Tibial nerve (tissue), 4 donors: ENCODE measurements around the gene LIN9. TPM values are rescaled to one million over a fixed set of nuclear protein-coding genes. Genes with fewer than 3 reads are reported as not detected.
A peak's percentile ranks its signal among the peaks of the same experiment; 100 is the strongest.

Source experiments
- DNase-seq, 2 donors: peaks; one replicate each; pipeline ENCODE4 v3.0.0-alpha.2; 2019; ENCODE audit warnings: low spot score in 2 of 2
- H3K27ac ChIP-seq, 4 donors: fragments of 200-600 bp; sonication (generic) in 3 of 4; one replicate each; pipeline ENCODE4 v1.5.1; 2017 to 2019; ENCODE audit warnings: mild to moderate bottlenecking in 1 of 4
- H3K27me3 ChIP-seq, 2 donors: fragments of 200-600 bp; sonication (generic) in 1 of 2; one replicate each; pipeline versions ENCODE4 v1.5.1 to v1.6.0; 2017 to 2019
- H3K36me3 ChIP-seq, 3 donors: fragments of 200-600 bp; sonication (generic); one replicate each; pipeline ENCODE4 v1.5.1; 2018 to 2019
- H3K4me1 ChIP-seq, 4 donors: fragments of 200-600 bp; sonication (generic) in 3 of 4; one replicate each; pipeline ENCODE4 v1.5.1; 2017 to 2019
- H3K4me3 ChIP-seq, 4 donors: fragments of 200-600 bp; sonication (generic) in 3 of 4; one replicate each; pipeline ENCODE4 v1.5.1; 2017 to 2019; ENCODE audit warnings: mild to moderate bottlenecking in 1 of 4, moderate library complexity in 1 of 4
- H3K9me3 ChIP-seq, 4 donors: fragments of 200-600 bp; sonication (generic) in 3 of 4; one replicate each; pipeline ENCODE4 v1.5.1; 2017 to 2019
- CTCF ChIP-seq, 5 experiments: fragments of 200-600 bp in 3 of 5; fragments of 450-650 bp in 2 of 5; sonication (generic) in 3 of 5; IDR thresholded peaks; one replicate each; pipeline ENCODE4 v1.5.1; 2016 to 2019; ENCODE audit warnings: antibody characterized with exemption in 5 of 5, mild to moderate bottlenecking in 3 of 5, moderate library complexity in 2 of 5
- EP300 ChIP-seq, 2 donors: sonication (generic); formaldehyde crosslinking; IDR thresholded peaks; one replicate each; pipeline ENCODE4 v1.6.1; 2017; ENCODE audit warnings: antibody characterized with exemption in 2 of 2, mild to moderate bottlenecking in 1 of 2
- POLR2A ChIP-seq, 2 donors: fragments of 450-650 bp; IDR thresholded peaks; one replicate each; pipeline ENCODE4 v1.6.1; 2017; ENCODE audit warnings: antibody characterized with exemption in 2 of 2, mild to moderate bottlenecking in 2 of 2, moderate library complexity in 2 of 2
- WGBS, 2 donors: methylation state at CpG; one replicate each; pipeline ENCODE4 v1.1.5; 2018; 5-methylcytosine and 5-hydroxymethylcytosine counted together
- total RNA-seq, 4 donors: library from RNA; depleted of rRNA; stranded (reverse); fragments of >200 nt; gene quantifications; one replicate each; pipeline ENCODE4 v1.1.0, GENCODE V29; 2016

Gene LIN9
- total RNA-seq, 4 donors from 2014 or later = 1.3 to 2.4 (median 2.2) TPM

- WGBS, 2 donors = 81 to 94% methylated on average over 1 of the region's 1 CpG
- H3K27me3 ChIP-seq = no peaks in the 10 kb centered on the region
- no peak overlapping the region for H3K4me3 ChIP-seq
- H3K36me3 ChIP-seq = no peaks in the 10 kb centered on the region
- peaks cover 0 to 5% (median 0%) of the 10 kb centered on the region in 4 donors for H3K4me1 ChIP-seq
- no peak for DNase-seq
- no peak overlapping the region for H3K27ac ChIP-seq
- no peaks in the 10 kb centered on the region for H3K9me3 ChIP-seq
- no peak for TF ChIP-seq CTCF (IDR thresholded peaks at IDR 0.05)
- no peak for TF ChIP-seq EP300 (IDR thresholded peaks at IDR 0.05)
- TF ChIP-seq POLR2A (IDR thresholded peaks at IDR 0.05) = no peak
Measured at GRCh38 chr1:226195144-226195543, 113.8 kb downstream of the LIN9 start.

DNA sequence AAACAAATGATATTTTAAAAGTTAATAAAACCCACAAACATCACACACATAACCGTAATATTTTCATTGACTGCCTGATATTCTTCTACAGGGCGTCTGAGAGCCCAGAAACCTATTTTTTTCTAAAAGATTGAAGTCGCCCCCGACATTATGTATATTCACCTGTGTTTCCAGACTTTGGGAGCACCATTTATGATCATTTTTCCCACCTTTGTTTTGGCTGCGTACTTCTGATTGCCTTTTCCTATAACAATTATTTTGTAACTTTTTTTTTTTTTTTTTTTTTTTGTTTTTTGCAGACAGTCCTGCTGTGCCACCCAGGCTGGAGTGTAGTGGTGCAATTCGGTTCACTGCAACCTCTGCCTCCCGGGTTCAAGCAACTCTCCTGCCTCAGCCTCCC is 121.6 kb downstream of the LIN9 start:
- WGBS, 2 donors = 79 to 83% methylated on average over 7 of the region's 7 CpGs
- TF ChIP-seq CTCF (IDR thresholded peaks at IDR 0.05) = no peak
- no peak for TF ChIP-seq EP300 (IDR thresholded peaks at IDR 0.05)
- TF ChIP-seq POLR2A (IDR thresholded peaks at IDR 0.05) = no peak
- H3K36me3 ChIP-seq = no peaks in the 10 kb centered on the region

GRCh38 chr1:226187019-226187322 is 122.0 kb downstream of the LIN9 start:
- no peak for DNase-seq
- H3K27me3 ChIP-seq = no peaks in the 10 kb centered on the region
- H3K4me1 ChIP-seq = peaks cover 0 to 44% (median 25%) of the 10 kb centered on the region in 4 donors
- H3K36me3 ChIP-seq = no peaks in the 10 kb centered on the region
- TF ChIP-seq EP300 (IDR thresholded peaks at IDR 0.05) = no peak
- no peak for TF ChIP-seq CTCF (IDR thresholded peaks at IDR 0.05)
- no peak for TF ChIP-seq POLR2A (IDR thresholded peaks at IDR 0.05)
- 6 to 7% methylated on average over 10 of the region's 10 CpGs for WGBS, 2 donors
- peak overlapping the region; percentile 80 to 98 (median 86) for H3K4me3 ChIP-seq
- no peaks in the 10 kb centered on the region for H3K9me3 ChIP-seq
- H3K27ac ChIP-seq = peak overlapping the region; percentile 89 to 99 (median 94)

More for the DNA sequence above, 121.6 kb downstream of the LIN9 start:
- H3K4me3 ChIP-seq = peak overlapping the region in 3 of 4 donors; percentile 80 to 98 (median 86)
- H3K27me3 ChIP-seq = no peaks in the 10 kb centered on the region
- peaks cover 0 to 40% (median 23%) of the 10 kb centered on the region in 4 donors for H3K4me1 ChIP-seq
- no peak for DNase-seq
- H3K9me3 ChIP-seq = no peaks in the 10 kb centered on the region
- H3K27ac ChIP-seq = peak overlapping the region in 3 of 4 donors; percentile 92 to 99 (median 96)

DNA sequence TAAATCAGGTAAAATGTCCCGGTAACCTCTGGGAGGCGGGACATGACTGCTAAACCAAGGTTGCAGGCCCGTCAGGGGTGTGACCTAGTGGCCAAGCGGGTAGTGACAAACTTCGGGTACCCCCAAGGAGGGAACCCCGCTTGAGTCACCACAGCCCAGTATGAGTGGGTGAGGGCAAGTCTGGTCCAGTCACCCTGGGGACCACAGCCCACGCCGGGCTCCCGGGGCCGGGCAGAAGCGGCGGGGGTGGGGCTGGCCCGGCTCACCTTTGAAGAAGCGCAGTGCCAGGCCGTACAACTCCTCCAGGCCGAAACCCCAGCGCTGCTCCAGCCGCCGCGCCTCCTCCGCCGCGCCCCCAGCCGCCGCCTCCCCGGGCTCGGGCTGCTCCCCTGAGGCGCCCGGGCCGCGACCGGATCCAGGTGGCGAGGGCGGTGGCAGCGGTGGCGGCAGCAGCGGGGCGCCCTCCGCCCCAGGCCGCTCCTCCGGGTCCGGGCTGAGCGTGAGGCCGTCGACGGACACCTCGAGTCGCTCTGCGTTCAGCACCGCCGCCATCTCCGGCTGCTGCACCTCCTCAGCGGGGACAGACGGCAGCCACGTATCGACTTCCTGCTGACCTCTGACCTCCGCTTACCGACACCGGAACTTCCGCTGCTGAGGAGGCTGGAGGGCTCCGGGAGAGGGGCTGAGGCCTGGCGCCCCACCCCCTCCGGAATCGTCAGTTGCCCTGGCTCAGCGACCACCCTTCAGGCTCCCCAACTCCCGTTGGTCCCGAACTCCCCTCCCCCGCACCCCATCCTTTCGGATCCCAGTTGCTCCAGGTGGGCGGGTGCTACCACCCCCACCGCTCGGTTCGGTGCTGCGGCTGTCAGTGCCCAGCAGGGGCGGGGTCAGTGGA is 122.6 kb downstream of the LIN9 start, which contains the start of gene ACBD3:
ACBD3 (minus strand) TSS at position 618 of the 895 bp plus-strand sequence; CDS start at position 552, 66 bp downstream.
- H3K4me1 ChIP-seq = peaks cover 0 to 50% (median 28%) of the 10 kb centered on the region in 4 donors
- WGBS, 2 donors = 0% methylated on average over 17 to 25 of the region's 75 CpGs

More for the DNA sequence above, 122.6 kb downstream of the LIN9 start, which contains the start of gene ACBD3:
- peak; percentile 72 to 90 for DNase-seq
- Histone ChIP-seq H3K27ac (peak within 1 kb of the TSS; percentile 89 to 99 (median 94)), H3K36me3 (no peaks in the 10 kb centered on the region), H3K4me3 (peak within 1 kb of the TSS; percentile 80 to 98 (median 86)), H3K27me3 (no peaks in the 10 kb centered on the region), H3K9me3 (no peaks in the 10 kb centered on the region)
- TF ChIP-seq POLR2A (IDR thresholded peaks at IDR 0.05) (peak; percentile 83 to 89), CTCF (IDR thresholded peaks at IDR 0.05) (peak in 2 of 5 experiments; percentile 43 to 44), EP300 (IDR thresholded peaks at IDR 0.05) (peak in 1 of 2 donors; percentile 92)
